Adrenal gland (tissue), 12 donors: ENCODE data around the gene CFAP92. TPM values are rescaled to one million over a fixed set of nuclear protein-coding genes. Genes with fewer than 3 reads are reported as not detected.

Experiments used
- DNase-seq, 7 donors: peaks; one replicate each; pipeline ENCODE4 v3.0.0-alpha.2; 2019 to 2020
- H3K27ac ChIP-seq, 5 donors: fragments of 200-600 bp; sonication (generic) in 4 of 5; 1 replicate in 3 of 5; 2 replicates in 2 of 5; pipeline versions ENCODE4 v1.5.1 to v1.8.0; 2016 to 2020; ENCODE audit warnings: mild to moderate bottlenecking in 1 of 5
- H3K27me3 ChIP-seq: fragments of 200-600 bp; 2 replicates; pipeline ENCODE4 v1.8.0; 2021
- H3K36me3 ChIP-seq, 2 donors: fragments of 200-600 bp; replicated peaks in 1 of 2; 1 replicate in 1 of 2; 2 replicates in 1 of 2; pipeline versions ENCODE4 v1.5.1 to v1.8.0; 2018 to 2022
- H3K4me1 ChIP-seq, 2 donors: fragments of 200-600 bp; replicated peaks in 1 of 2; 1 replicate in 1 of 2; 2 replicates in 1 of 2; pipeline versions ENCODE4 v1.5.1 to v1.8.0; 2018 to 2021
- H3K4me3 ChIP-seq, 4 donors: fragments of 200-600 bp; sonication (generic) in 3 of 4; one replicate each; pipeline ENCODE4 v1.5.1; 2016 to 2018
- H3K9me3 ChIP-seq, 3 donors: fragments of 200-600 bp; sonication (generic) in 1 of 3; replicated peaks in 1 of 3; 1 replicate in 2 of 3; 2 replicates in 1 of 3; pipeline versions ENCODE4 v1.5.1 to v1.8.0; 2016 to 2021
- CTCF ChIP-seq, 6 experiments: fragments of 450-650 bp in 4 of 6; fragments of 200-600 bp in 2 of 6; sonication (generic) in 1 of 6; IDR thresholded peaks; 1 replicate in 5 of 6; 2 replicates in 1 of 6; pipeline versions ENCODE4 v1.5.1 to v1.8.0; 2016 to 2021; ENCODE audit warnings: antibody characterized with exemption in 6 of 6, mild to moderate bottlenecking in 2 of 6, moderate library complexity in 1 of 6
- POLR2A ChIP-seq, 2 donors: fragments of 450-650 bp; IDR thresholded peaks; one replicate each; pipeline ENCODE4 v1.6.1; 2017; ENCODE audit warnings: antibody characterized with exemption in 2 of 2, mild to moderate bottlenecking in 2 of 2, moderate library complexity in 1 of 2
- WGBS, 4 donors: extraction: QIAGEN DNeasy Blood & Tissue Kit in 2 of 4; methylation state at CpG; one replicate each; pipeline versions ENCODE4 v1.1.5 to v1.1.7; 2013 to 2017; 5-methylcytosine and 5-hydroxymethylcytosine counted together
- intact Hi-C, 2 donors: fragments of 100-400 bp; cut with DNase I; formaldehyde crosslinking; loops; one replicate each; pipeline versions ENCODE4 v1.14.1 to v1.15.0; 2022 to 2023
- polyA plus RNA-seq, 3 donors: library from polyadenylated mRNA; stranded (reverse); fragments of 200-250 nt in 2 of 3; fragments of 350-450 nt in 1 of 3; fragmentation: Illumina TruSeq in 1 of 3; extraction: RNeasy Lipid Tissue Mini Kit (QIAGEN cat#74804) in 1 of 3; gene quantifications; one replicate each; pipeline ENCODE4 v1.2.3, GENCODE V29; 2013 to 2014
- total RNA-seq, 9 donors: library from RNA; depleted of rRNA in 4 of 9; stranded (reverse); fragments of >200 nt in 4 of 9; fragments of 120-200 nt in 1 of 9; fragmentation: NEBNext Ultra II Directional in 1 of 9; extraction: Animal tissue kit (Norgen Biotek cat#: 25700) in 1 of 9; gene quantifications; one replicate each; pipeline versions ENCODE4 v1.1.0 to v1.2.4, GENCODE V29; 2013 to 2023
- donor health status: healthy with polysubstance abuse.
- donor health status: Bipolar disorder and iron deficiency.
- donor health status: DM: yes; HTN: yes; CAD: no.
- donor health status: DM: no; HTN: no; CAD: no.
- donor health status: DM: no; HTN: no; CAD: no.
- donor health status: DM: yes; HTN: yes; CAD: no.

The CFAP92 gene
- total and polyA plus RNA-seq, 12 donors: 0.14 to 1.9 (median 0.48) TPM; not detected in 1

GRCh38 chr3:128996726-128997125, 2.9 kb upstream of the CFAP92 start:
- WGBS, 4 donors: 78 to 91% (median 86%) methylated on average over 4 to 5 of the region's 5 CpGs
- intact Hi-C loops: no loop called here
- Histone ChIP-seq H3K9me3 (no peaks in the 10 kb centered on the region), H3K36me3 (no peaks in the 10 kb centered on the region), H3K27me3 (peaks cover 16% of the 10 kb centered on the region), H3K27ac (no peak overlapping the region), H3K4me1 (peaks cover 0 to 16% of the 10 kb centered on the region in 2 donors), H3K4me3 (no peak overlapping the region)
- TF ChIP-seq POLR2A (IDR thresholded peaks at IDR 0.05): no peak
- no peak for TF ChIP-seq CTCF (IDR thresholded peaks at IDR 0.05)
- no peak for DNase-seq

- TF ChIP-seq CTCF (IDR thresholded peaks at IDR 0.05): no peak
- TF ChIP-seq POLR2A (IDR thresholded peaks at IDR 0.05): no peak
- intact Hi-C loops: no loop called here
- Histone ChIP-seq H3K27me3 (peaks cover 11% of the 10 kb centered on the region), H3K9me3 (no peaks in the 10 kb centered on the region), H3K4me1 (peaks cover 0 to 14% of the 10 kb centered on the region in 2 donors), H3K27ac (no peak overlapping the region), H3K4me3 (no peak overlapping the region), H3K36me3 (no peaks in the 10 kb centered on the region)
- DNase-seq: no peak
- WGBS, 4 donors: 52 to 78% (median 76%) methylated on average over 1 of the region's 1 CpG
Observed at GRCh38 chr3:128996200-128996599, 2.3 kb upstream of the CFAP92 start.

- 89 to 100% (median 98%) methylated on average over 1 of the region's 1 CpG for WGBS, 4 donors
- intact Hi-C loops: no loop called here
- no peaks in the 10 kb centered on the region for H3K36me3 ChIP-seq
- no peak overlapping the region for H3K27ac ChIP-seq
- H3K9me3 ChIP-seq: no peaks in the 10 kb centered on the region
- no peak for TF ChIP-seq CTCF (IDR thresholded peaks at IDR 0.05)
- TF ChIP-seq POLR2A (IDR thresholded peaks at IDR 0.05): no peak
- H3K27me3 ChIP-seq: peaks cover 6% of the 10 kb centered on the region
- no peak overlapping the region for H3K4me3 ChIP-seq
- no peak for DNase-seq
- peaks cover 0 to 14% of the 10 kb centered on the region in 2 donors for H3K4me1 ChIP-seq
Observed at GRCh38 chr3:128995737-128996136, 1.9 kb upstream of the CFAP92 start.

GRCh38 chr3:128994581-128995546, 988 bp upstream of the CFAP92 start:
- peaks cover under 1% of the 10 kb centered on the region for H3K27me3 ChIP-seq
- no peak for DNase-seq
- intact Hi-C loops: no loop called here
- H3K4me3 ChIP-seq: no peak overlapping the region
- 72 to 77% (median 74%) methylated on average over 15 to 19 of the region's 19 CpGs for WGBS, 4 donors
- H3K9me3 ChIP-seq: no peaks in the 10 kb centered on the region
- H3K27ac ChIP-seq: no peak overlapping the region
- peaks cover 0 to 14% of the 10 kb centered on the region in 2 donors for H3K4me1 ChIP-seq
- H3K36me3 ChIP-seq: no peaks in the 10 kb centered on the region
- no peak for TF ChIP-seq CTCF (IDR thresholded peaks at IDR 0.05)
- TF ChIP-seq POLR2A (IDR thresholded peaks at IDR 0.05): no peak
